HepG2 (cell line): ENCODE measurements around the gene CIITA. TPM values are rescaled to one million over a fixed set of nuclear protein-coding genes. Genes with fewer than 3 reads are reported as not detected.

ENCODE experiments used
- ATAC-seq: fragments of 200-7000 bp; cut with Tn5 transposase; 3 replicates; pipeline ENCODE4 v1.9.1; 2020; ENCODE audit warnings: mild to moderate bottlenecking, moderate library complexity
- BruUV-seq: library from RNA; stranded (reverse); fragments of 400-500 nt; replicated peaks from 2 replicates; lab custom pipeline; 2021; lab: Mats Ljungman, UMichigan
- CTCF ChIA-PET: fragments of 300-600 bp; formaldehyde crosslinking; extraction: SDS; loops from one replicate; lab custom pipeline; 2021; ENCODE audit warnings: low total read pairs, inconsistent platforms, low intra/inter-chr PET ratio; lab: Yijun Ruan, JAX
- POLR2A ChIA-PET: fragments of 350-600 bp; sonication (Branson Sonifier 250); formaldehyde crosslinking; loops from one replicate; lab custom pipeline; 2020; ENCODE audit warnings: antibody characterized with exemption, inconsistent platforms; lab: Yijun Ruan, JAX
- DNase-seq: peaks from one replicate; pipeline ENCODE4 v3.0.0-alpha.2; 2015; ENCODE audit warnings: low spot score
- FAIRE-seq: peaks from 3 replicates; lab custom pipeline; 2011; peaks lifted over from hg19 to GRCh38; lab: Jason Lieb, UNC
- H2AFZ ChIP-seq: one replicate; pipeline ENCODE4 v1.6.1; 2011; ENCODE audit warnings: low read length, inconsistent platforms
- H3K27ac ChIP-seq: fragments of 300-600 bp; 3 replicates; pipeline ENCODE4 v1.8.0; 2011; ENCODE audit warnings: mixed run types, mild to moderate bottlenecking, mixed read lengths, low read length, inconsistent platforms; ENCODE audit not compliant: insufficient read depth; ENCODE audit errors: extremely low read length
- H3K27me3 ChIP-seq, 2 experiments: fragments of 200-600 bp in 1 of 2; 2 replicates in 1 of 2; 3 replicates in 1 of 2; pipeline versions ENCODE4 v1.6.0 to v1.8.0; 2011; ENCODE audit warnings: low read length in 2 of 2, mild to moderate bottlenecking in 2 of 2, moderate library complexity in 2 of 2, inconsistent platforms in 1 of 2; ENCODE audit not compliant: insufficient read depth in 2 of 2, control insufficient read depth in 1 of 2
- H3K36me3 ChIP-seq, 2 experiments: fragments of 200-600 bp in 1 of 2; replicated peaks in 1 of 2; 2 replicates in 1 of 2; 3 replicates in 1 of 2; pipeline versions ENCODE4 v1.5.1 to v1.8.0; 2011; ENCODE audit warnings: low read length in 2 of 2, inconsistent platforms in 1 of 2; ENCODE audit not compliant: insufficient read depth in 2 of 2, control insufficient read depth in 1 of 2
- H3K4me1 ChIP-seq: 2 replicates; pipeline ENCODE4 v1.5.1; 2012; ENCODE audit warnings: low read length, inconsistent platforms; ENCODE audit not compliant: insufficient read depth
- H3K4me2 ChIP-seq: 2 replicates; pipeline ENCODE4 v1.6.0; 2011; ENCODE audit warnings: low read depth, low read length, inconsistent platforms
- H3K4me3 ChIP-seq, 3 experiments: fragments of 200-600 bp in 1 of 3; sonication (generic), shearing (Covaris generic) in 1 of 3; replicated peaks in 1 of 3; 2 replicates each; pipeline ENCODE4 v1.5.1; 2011 to 2016; ENCODE audit warnings: low read length in 3 of 3, inconsistent platforms in 2 of 3, low read depth in 2 of 3, mild to moderate bottlenecking in 2 of 3, control low read depth in 1 of 3, mixed read lengths in 1 of 3; ENCODE audit not compliant: insufficient read depth in 1 of 3
- H3K79me2 ChIP-seq: one replicate; pipeline ENCODE4 v1.6.1; 2011; ENCODE audit warnings: low read length, inconsistent platforms; ENCODE audit not compliant: insufficient read depth
- H3K9ac ChIP-seq: 2 replicates; pipeline ENCODE4 v1.6.0; 2011; ENCODE audit warnings: mild to moderate bottlenecking, low read depth, low read length, inconsistent platforms; ENCODE audit not compliant: insufficient read depth
- H3K9me3 ChIP-seq: 2 replicates; pipeline ENCODE4 v1.5.1; 2012; ENCODE audit warnings: mild to moderate bottlenecking, low read length
- H4K20me1 ChIP-seq: 2 replicates; pipeline ENCODE4 v1.6.0; 2011; ENCODE audit warnings: inconsistent platforms, mild to moderate bottlenecking, low read length, moderate library complexity; ENCODE audit not compliant: insufficient read depth
- DRAP1 ChIP-seq: IDR thresholded peaks from 2 replicates; pipeline ENCODE4 v1.6.1; 2016; ENCODE audit warnings: missing genetic modification reagents, missing compliant biosample characterization
- HNRNPK ChIP-seq: fragments of 200-400 bp; formaldehyde crosslinking; IDR thresholded peaks from 2 replicates; pipeline ENCODE4 v1.6.1; 2018; ENCODE audit warnings: low read length, low read depth, moderate library complexity, mild to moderate bottlenecking; ENCODE audit not compliant: poor library complexity, severe bottlenecking
- MBD4 ChIP-seq: IDR thresholded peaks from 2 replicates; pipeline ENCODE4 v1.6.1; 2012; ENCODE audit warnings: low read length, inconsistent platforms, borderline replicate concordance
- MLX ChIP-seq: IDR thresholded peaks from 2 replicates; pipeline ENCODE4 v1.6.1; 2016
- NFKB2 ChIP-seq: sonication (generic); formaldehyde crosslinking; IDR thresholded peaks from 2 replicates; pipeline ENCODE4 v1.4.0; 2020; ENCODE audit warnings: missing genetic modification reagents, borderline replicate concordance
- REPIN1 ChIP-seq: sonication (generic); formaldehyde crosslinking; IDR thresholded peaks from 2 replicates; pipeline ENCODE4 v1.8.0; 2022; ENCODE audit warnings: missing genetic modification reagents, low read depth, mild to moderate bottlenecking, borderline replicate concordance
- RFX5 ChIP-seq: IDR thresholded peaks from 2 replicates; pipeline ENCODE4 v1.6.1; 2011; ENCODE audit warnings: low read depth, low read length, improper control_type of control experiment
- RXRB ChIP-seq: IDR thresholded peaks from 2 replicates; pipeline ENCODE4 v1.6.1; 2016; ENCODE audit warnings: borderline replicate concordance, missing genetic modification reagents, missing compliant biosample characterization
- SALL2 ChIP-seq: sonication (generic); formaldehyde crosslinking; IDR thresholded peaks from 2 replicates; pipeline ENCODE4 v1.8.1; 2023; ENCODE audit warnings: mild to moderate bottlenecking, missing genetic modification reagents, inconsistent platforms
- SMARCC2 ChIP-seq: fragments of 450-650 bp; IDR thresholded peaks from 2 replicates; pipeline ENCODE4 v1.6.1; 2017; ENCODE audit warnings: antibody characterized with exemption, mild to moderate bottlenecking
- SRSF4 ChIP-seq: fragments of 200-400 bp; formaldehyde crosslinking; IDR thresholded peaks from one replicate; pipeline ENCODE4 v1.6.1; 2018; ENCODE audit warnings: mild to moderate bottlenecking, low read depth, low read length, moderate library complexity; ENCODE audit not compliant: poor library complexity, severe bottlenecking
- TARDBP ChIP-seq: sonication (generic); formaldehyde crosslinking; IDR thresholded peaks from 2 replicates; pipeline ENCODE4 v1.8.0; 2022; ENCODE audit warnings: mild to moderate bottlenecking, missing genetic modification reagents
- ZFP37 ChIP-seq: sonication (generic); formaldehyde crosslinking; IDR thresholded peaks from 2 replicates; pipeline ENCODE4 v1.4.0; 2020; ENCODE audit warnings: missing genetic modification reagents, borderline replicate concordance
- ZNF446 ChIP-seq: sonication (generic); formaldehyde crosslinking; IDR thresholded peaks from 2 replicates; pipeline ENCODE4 v1.5.0; 2020; ENCODE audit warnings: mild to moderate bottlenecking, missing genetic modification reagents
- ZNF598 ChIP-seq: sonication (generic); formaldehyde crosslinking; IDR thresholded peaks from 2 replicates; pipeline ENCODE4 v1.5.1; 2020; ENCODE audit warnings: mild to moderate bottlenecking, missing genetic modification reagents, borderline replicate concordance
- WGBS: methylation state at CpG from one replicate; pipeline ENCODE4 v1.1.6; 2017; ENCODE audit warnings: low lambda C conversion rate; 5-methylcytosine and 5-hydroxymethylcytosine counted together
- in situ Hi-C: cut with HindIII; loops from 2 replicates; pipeline ENCODE4 v1.10.0; 2017; ENCODE audit warnings: low pct_unique_long_range_greater_than_20kb; ENCODE audit not compliant: extremely low pct_ligation_motif_present
- intact Hi-C: fragments of 100-400 bp; cut with micrococcal nuclease; formaldehyde crosslinking; loops from one replicate; pipeline ENCODE4 v1.10.0; 2022; ENCODE audit not compliant: unreplicated experiment
- polyA plus RNA-seq, 8 experiments: library from polyadenylated mRNA; depleted of rRNA in 3 of 8; stranded (reverse) in 7 of 8; unstranded in 1 of 8; fragments of >200 nt; fragmentation: Illumina TruSeq in 4 of 8; extraction: Trizol in 4 of 8; gene quantifications; 2 replicates each; pipeline versions ENCODE4 v1.2.1 to v1.2.3, GENCODE V29; 2011 to 2016; ENCODE audit warnings: low read depth in 4 of 8, missing spikeins in 1 of 8, mixed read lengths in 1 of 8; ENCODE audit not compliant: insufficient read depth in 1 of 8
- total RNA-seq, 5 experiments: library from RNA; depleted of rRNA; stranded (reverse); fragments of >200 nt; fragmentation: Illumina TruSeq; extraction: Trizol; gene quantifications; 2 replicates each; pipeline ENCODE4 v1.2.3, GENCODE V29; 2016; ENCODE audit warnings: low read depth in 1 of 5

Gene CIITA
- total and polyA plus RNA-seq, 2 of the 13 experiments (the other 11 are each of a cell fraction or from before 2014, with no cell fraction given), result 0.08 to 0.09 TPM

GRCh38 chr16:10827691-10828341 lies 49.2 kb upstream of the CIITA start:
- H3K27ac ChIP-seq, result no peak overlapping the region
- WGBS, result 49% methylated on average over 11 of the region's 11 CpGs
- CTCF ChIA-PET, result no interaction called here

GRCh38 chr16:10828851-10829366 lies 48.1 kb upstream of the CIITA start:
- BruUV-seq, result no TSS peak
- Histone ChIP-seq H3K4me2 (no peak overlapping the region), H3K9me3 (no peaks in the 10 kb centered on the region), H3K36me3 (no peaks in the 10 kb centered on the region), H4K20me1 (no peaks in the 10 kb centered on the region), H3K9ac (no peak overlapping the region), H2AFZ (no peak overlapping the region), H3K4me3 (no peak overlapping the region), H3K4me1 (no peaks in the 10 kb centered on the region), H3K27ac (no peak overlapping the region), H3K27me3 (peaks cover 3 to 16% of the 10 kb centered on the region in 2 experiments; a peak in 4 of 5 replicates), H3K79me2 (no peaks in the 10 kb centered on the region)
- FAIRE-seq, result no peak
- ChIA-PET POLR2A (no interaction called here), CTCF (no interaction called here)
- WGBS, result 47% methylated on average over 15 of the region's 17 CpGs
- in situ Hi-C loops (no loop called here), intact Hi-C loops (no loop called here)
- peak; percentile 13; the same call in 1 of the 3 replicates for ATAC-seq
- no peak for DNase-seq
- TF ChIP-seq MBD4 (no peak), SMARCC2 (no peak), DRAP1 (no peak), MLX (CRISPR knock-in tag) (no peak), SALL2 (CRISPR knock-in tag) (no peak), REPIN1 (no peak), NFKB2 (no peak), SRSF4 (no peak), RXRB (CRISPR knock-in tag) (no peak), HNRNPK (no peak), ZNF598 (CRISPR knock-in tag) (no peak), ZNF446 (no peak), TARDBP (CRISPR knock-in tag) (no peak)

More at GRCh38 chr16:10827691-10828341, 49.2 kb upstream of the CIITA start:
- no peaks in the 10 kb centered on the region for H3K36me3 ChIP-seq
- in situ Hi-C loops (no loop called here), intact Hi-C loops (no loop called here)
- H3K79me2 ChIP-seq, result no peaks in the 10 kb centered on the region
- H2AFZ ChIP-seq, result no peak overlapping the region
- no peaks in the 10 kb centered on the region for H3K4me1 ChIP-seq
- POLR2A ChIA-PET, result no interaction called here
- FAIRE-seq, result no peak
- DNase-seq, result no peak
- H3K9me3 ChIP-seq, result no peaks in the 10 kb centered on the region
- no TSS peak for BruUV-seq
- H3K9ac ChIP-seq, result no peak overlapping the region
- TF ChIP-seq ZFP37, result no peak
- peak; percentile 28; the same call in 1 of the 2 replicates for TF ChIP-seq RFX5
- H4K20me1 ChIP-seq, result no peaks in the 10 kb centered on the region
- ATAC-seq, result peak; percentile 33
- no peak overlapping the region for H3K4me2 ChIP-seq
- H3K4me3 ChIP-seq, result no peak overlapping the region
- peaks cover 3 to 18% of the 10 kb centered on the region in 2 experiments; a peak in 4 of 5 replicates for H3K27me3 ChIP-seq
